ENCODE data around the gene INS. TPM values are rescaled to one million over a fixed set of nuclear protein-coding genes. Genes with fewer than 3 reads are reported as not detected.

Gene INS
- polyA plus RNA-seq, 4 donors = 0.58 to 124 (median 31.0) TPM

Other genes with a start within 250 kb of the INS start
- gene TNNT3, start 241.5 kb downstream of the INS start, polyA plus RNA-seq = 10 to 100 TPM in 1 of 4 donors, 1 to 10 TPM in 2, under 1 TPM in 1; 0.66 to 17.7 (median 4.4) TPM
- 100 to 1,000 TPM in 3 of 4 donors, 10 to 100 TPM in 1; 78.6 to 210 (median 139) TPM for gene MRPL23, start 213.9 kb downstream of the INS start, polyA plus RNA-seq
- 1,000 to 10,000 TPM in 1 of 4 donors, 10 to 100 TPM in 3; 18.9 to 3,336 (median 28.3) TPM for gene H19, start 163.4 kb downstream of the INS start, polyA plus RNA-seq
- 100 to 1,000 TPM in 1 of 4 donors, 10 to 100 TPM in 1, under 1 TPM in 2; 0.45 to 183 (median 10.6) TPM for gene IGF2, start 21.8 kb downstream of the INS start, polyA plus RNA-seq
- 1 to 10 TPM in 1 of 4 donors, under 1 TPM in 1, not detected in 2; 0.10 to 1.7 TPM for gene TH, start 10.6 kb upstream of the INS start, polyA plus RNA-seq
- gene ASCL2, start 109.4 kb upstream of the INS start, polyA plus RNA-seq = 10 to 100 TPM in 2 of 4 donors, 1 to 10 TPM in 1, under 1 TPM in 1; 0.89 to 16.5 (median 9.4) TPM
- gene C11orf21, start 140.7 kb upstream of the INS start, polyA plus RNA-seq = 10 to 100 TPM in 1 of 4 donors, under 1 TPM in 2, not detected in 1; 0.22 to 12.2 (median 0.58) TPM
- gene TSPAN32, start 140.8 kb upstream of the INS start, polyA plus RNA-seq = 10 to 100 TPM in 1 of 4 donors, under 1 TPM in 1, not detected in 2; 0.36 to 47.7 TPM
- gene CD81, start 216.1 kb upstream of the INS start, polyA plus RNA-seq = 100 to 1,000 TPM in 2 of 4 donors, 10 to 100 TPM in 2; 11.0 to 285 (median 134) TPM
- gene TSSC4, start 239.5 kb upstream of the INS start, polyA plus RNA-seq = 100 to 1,000 TPM in 1 of 4 donors, 10 to 100 TPM in 3; 24.2 to 113 (median 63.3) TPM

All from small intestine (tissue), 4 donors.